Heart right ventricle (tissue), 16 donors: ENCODE measurements around the gene LINC01488. TPM values are rescaled to one million over a fixed set of nuclear protein-coding genes. Genes with fewer than 3 reads are reported as not detected.

Experiments used
- ATAC-seq, 8 donors: fragments of 200-7000 bp; cut with Tn5 transposase; one replicate each; pipeline ENCODE4 v1.9.1; 2020; ENCODE audit warnings: mild to moderate bottlenecking in 8 of 8, moderate library complexity in 8 of 8, moderate number of reproducible peaks in 1 of 8
- DNase-seq, 2 donors: peaks; one replicate each; pipeline ENCODE4 v3.0.0-alpha.2; 2020
- H3K27ac ChIP-seq, 10 donors: fragments of 200-600 bp; sonication (generic) in 2 of 10; one replicate each; pipeline versions ENCODE4 v1.5.0 to v1.8.0; 2020 to 2022; ENCODE audit warnings: mild to moderate bottlenecking in 3 of 10
- H3K27me3 ChIP-seq, 7 donors: fragments of 200-600 bp; one replicate each; pipeline ENCODE4 v1.8.0; 2021 to 2022; ENCODE audit warnings: mild to moderate bottlenecking in 2 of 7
- H3K36me3 ChIP-seq, 9 donors: fragments of 200-600 bp; sonication (generic) in 1 of 9; one replicate each; pipeline versions ENCODE4 v1.5.0 to v1.8.0; 2020 to 2022; ENCODE audit warnings: mild to moderate bottlenecking in 2 of 9
- H3K4me1 ChIP-seq, 9 donors: fragments of 200-600 bp; sonication (generic) in 1 of 9; one replicate each; pipeline versions ENCODE4 v1.5.0 to v1.8.0; 2020 to 2022; ENCODE audit warnings: mild to moderate bottlenecking in 4 of 9
- H3K4me3 ChIP-seq, 10 donors: fragments of 200-600 bp; sonication (generic) in 2 of 10; one replicate each; pipeline versions ENCODE4 v1.5.0 to v1.8.0; 2020 to 2022; ENCODE audit warnings: mild to moderate bottlenecking in 7 of 10, moderate library complexity in 2 of 10
- H3K9me3 ChIP-seq, 11 donors: fragments of 200-600 bp in 10 of 11; sonication (generic) in 2 of 11; one replicate each; pipeline versions ENCODE4 v1.5.0 to v1.8.0; 2013 to 2022; ENCODE audit warnings: mild to moderate bottlenecking in 2 of 11, control low read depth in 1 of 11, moderate library complexity in 1 of 11
- CTCF ChIP-seq, 9 donors: fragments of 200-600 bp; sonication (generic) in 2 of 9; IDR thresholded peaks; one replicate each; pipeline versions ENCODE4 v1.5.0 to v1.8.0; 2021 to 2022; ENCODE audit warnings: antibody characterized with exemption in 9 of 9, mild to moderate bottlenecking in 5 of 9, moderate library complexity in 1 of 9
- WGBS, 2 donors: extraction: QIAGEN DNeasy Blood & Tissue Kit; methylation state at CpG; one replicate each; pipeline ENCODE4 v1.1.7; 2013; ENCODE audit warnings: inconsistent platforms in 1 of 2; 5-methylcytosine and 5-hydroxymethylcytosine counted together
- intact Hi-C, 10 donors: fragments of 100-400 bp; cut with DNase I; formaldehyde crosslinking; loops; one replicate each; pipeline versions ENCODE4 v1.11.1 to v1.14.2; 2022
- polyA plus RNA-seq, 2 donors: library from polyadenylated mRNA; stranded (reverse); fragments of 200-250 nt; gene quantifications; one replicate each; pipeline ENCODE4 v1.2.3, GENCODE V29; 2013
- total RNA-seq, 10 donors: library from RNA; stranded (reverse); fragmentation: NEBNext Ultra II Directional in 3 of 10; extraction: Animal tissue kit (Norgen Biotek cat#: 25700) in 3 of 10; gene quantifications; one replicate each; pipeline versions ENCODE4 v1.2.1 to v1.2.4, GENCODE V29; 2021 to 2023
- donor health status: Arrhythmogenic right ventricular cardiomyopathy.
- donor health status: ischemic (EF 13 %, LVEDD 7.1; RV severe dilation, severe dysfunction).
- donor health status: healthy with polysubstance abuse.
- donor health status: DM: no; HTN: yes; CAD: no.
- donor health status: DM: no; HTN: no; CAD: no.
- donor health status: ischemic (EF 25% LVEDD 6.9; RV normal size, moderate dysfunction).
- donor health status: ischemic (EF 25% LVEDD 5.7; RV mildly dilated, moderate dysfunction).
- donor health status: healthy.
- donor health status: DM: yes; HTN: yes; CAD: no.
- donor health status: Ischemic cardiomyopathy.
- donor health status: ischemic (EF 35%, LVEDD 5.7; RV mildly dilated, moderate dysfunction).
- donor health status: nonischemic (EF 11% LVEDD 7.7; RV severe dilation, severe dysfunction).
- donor health status: DM: yes; HTN: yes; CAD: no.
- donor health status: PGD.
- donor health status: ischemic (EF 29% LVEDD 5.4; RV normal size, mild dysfunction).
- donor health status: nonischemic (EF 23%, LVEDD 6.1; RV moderate dilation, normal function).

LINC01488 gene
- total and polyA plus RNA-seq, 12 donors: 0.03 to 0.59 (median 0.15) TPM; not detected in 4

- ATAC-seq: no peak
Measured at GRCh38 chr11:69435161-69435986, 46.1 kb upstream of the LINC01488 start.

GRCh38 chr11:69436041-69436982, 45.2 kb upstream of the LINC01488 start:
- 89 to 92% methylated on average over 22 of the region's 22 CpGs for WGBS, 2 donors
- DNase-seq: no peak
- Histone ChIP-seq H3K9me3 (no peaks in the 10 kb centered on the region), H3K27ac (no peak overlapping the region), H3K4me1 (peaks cover 0 to 20% (median 0%) of the 10 kb centered on the region in 9 donors), H3K36me3 (no peaks in the 10 kb centered on the region), H3K4me3 (no peak overlapping the region), H3K27me3 (no peaks in the 10 kb centered on the region)
- intact Hi-C loops: no loop called here
- no peak for ATAC-seq
- TF ChIP-seq CTCF (IDR thresholded peaks at IDR 0.05): no peak

More at GRCh38 chr11:69435161-69435986, 46.1 kb upstream of the LINC01488 start:
- Histone ChIP-seq H3K4me3 (no peak overlapping the region), H3K9me3 (no peaks in the 10 kb centered on the region), H3K27me3 (no peaks in the 10 kb centered on the region), H3K36me3 (no peaks in the 10 kb centered on the region), H3K27ac (no peak overlapping the region), H3K4me1 (peaks cover 0 to 20% (median 0%) of the 10 kb centered on the region in 9 donors)
- intact Hi-C loops: no loop called here
- TF ChIP-seq CTCF (IDR thresholded peaks at IDR 0.05): no peak
- WGBS, 2 donors: 69 to 79% methylated on average over 15 of the region's 15 CpGs
- no peak for DNase-seq

GRCh38 chr11:69437001-69437875, 44.2 kb upstream of the LINC01488 start:
- DNase-seq (no peak), ATAC-seq (no peak)
- no peaks in the 10 kb centered on the region for H3K9me3 ChIP-seq
- no peak overlapping the region for H3K27ac ChIP-seq
- 77 to 82% methylated on average over 15 of the region's 15 CpGs for WGBS, 2 donors
- H3K4me3 ChIP-seq: no peak overlapping the region
- no peaks in the 10 kb centered on the region for H3K27me3 ChIP-seq
- no peak for TF ChIP-seq CTCF (IDR thresholded peaks at IDR 0.05)
- intact Hi-C loops: no loop called here
- peaks cover 0 to 20% (median 3%) of the 10 kb centered on the region in 9 donors for H3K4me1 ChIP-seq
- H3K36me3 ChIP-seq: no peaks in the 10 kb centered on the region

GRCh38 chr11:69437876-69438205, 43.6 kb upstream of the LINC01488 start:
- WGBS, 2 donors: 87 to 92% methylated on average over 9 of the region's 9 CpGs
- DNase-seq: no peak
- ATAC-seq: no peak
- no peaks in the 10 kb centered on the region for H3K27me3 ChIP-seq
- intact Hi-C loops: no loop called here
- no peak overlapping the region for H3K4me3 ChIP-seq
- no peak overlapping the region for H3K27ac ChIP-seq
- no peaks in the 10 kb centered on the region for H3K9me3 ChIP-seq
- H3K36me3 ChIP-seq: no peaks in the 10 kb centered on the region
- H3K4me1 ChIP-seq: peaks cover 3 to 26% (median 9%) of the 10 kb centered on the region in 9 donors
- TF ChIP-seq CTCF (IDR thresholded peaks at IDR 0.05): no peak
